Suprapubic skin (tissue), 4 donors: ENCODE data around the gene NPAS3. TPM values are rescaled to one million over a fixed set of nuclear protein-coding genes. Genes with fewer than 3 reads are reported as not detected.

Source experiments
- DNase-seq, 2 donors: peaks; one replicate each; pipeline ENCODE4 v3.0.0-alpha.2; 2019; ENCODE audit warnings: low spot score in 2 of 2
- H3K27ac ChIP-seq: fragments of 200-600 bp; sonication (generic); one replicate; pipeline ENCODE4 v1.5.1; 2019
- H3K27me3 ChIP-seq: fragments of 200-600 bp; sonication (generic); one replicate; pipeline ENCODE4 v1.5.1; 2019
- H3K36me3 ChIP-seq: fragments of 200-600 bp; sonication (generic); one replicate; pipeline ENCODE4 v1.5.1; 2019
- H3K4me1 ChIP-seq: fragments of 200-600 bp; sonication (generic); one replicate; pipeline ENCODE4 v1.5.1; 2019
- H3K4me3 ChIP-seq: fragments of 200-600 bp; sonication (generic); one replicate; pipeline ENCODE4 v1.5.1; 2019; ENCODE audit warnings: mild to moderate bottlenecking
- H3K9me3 ChIP-seq: fragments of 200-600 bp; sonication (generic); one replicate; pipeline ENCODE4 v1.5.1; 2019
- CTCF ChIP-seq, 2 donors: fragments of 200-600 bp in 1 of 2; fragments of 450-650 bp in 1 of 2; sonication (generic) in 1 of 2; IDR thresholded peaks; one replicate each; pipeline ENCODE4 v1.5.1; 2016 to 2019; ENCODE audit warnings: antibody characterized with exemption in 2 of 2, mild to moderate bottlenecking in 1 of 2, moderate library complexity in 1 of 2
- EP300 ChIP-seq: sonication (generic); formaldehyde crosslinking; IDR thresholded peaks from one replicate; pipeline ENCODE4 v1.6.1; 2017; ENCODE audit warnings: antibody characterized with exemption
- POLR2A ChIP-seq, 2 donors: fragments of 450-650 bp; IDR thresholded peaks; one replicate each; pipeline ENCODE4 v1.6.1; 2017; ENCODE audit warnings: antibody characterized with exemption in 2 of 2, mild to moderate bottlenecking in 2 of 2, moderate library complexity in 2 of 2
- POLR2AphosphoS5 ChIP-seq, 3 donors: sonication (generic); formaldehyde crosslinking; IDR thresholded peaks; one replicate each; pipeline ENCODE4 v1.6.1; 2017; ENCODE audit warnings: antibody characterized with exemption in 3 of 3
- WGBS: methylation state at CpG from one replicate; pipeline ENCODE4 v1.1.5; 2018; 5-methylcytosine and 5-hydroxymethylcytosine counted together
- total RNA-seq, 4 donors: library from RNA; depleted of rRNA; stranded (reverse); fragments of >200 nt; gene quantifications; one replicate each; pipeline ENCODE4 v1.1.0, GENCODE V29; 2016

The NPAS3 gene
- total RNA-seq, 4 donors from 2014 or later = 0.17 to 0.45 (median 0.29) TPM; not detected in 1

- H3K4me3 ChIP-seq = no peak overlapping the region
- no peaks in the 10 kb centered on the region for H3K9me3 ChIP-seq
- 33% methylated on average over 2 of the region's 2 CpGs for WGBS
- TF ChIP-seq POLR2A (IDR thresholded peaks at IDR 0.05) = no peak
- no peak overlapping the region for H3K27ac ChIP-seq
- H3K27me3 ChIP-seq = no peaks in the 10 kb centered on the region
- H3K36me3 ChIP-seq = no peaks in the 10 kb centered on the region
- no peak for DNase-seq
- H3K4me1 ChIP-seq = no peaks in the 10 kb centered on the region
These were observed 377.0 kb downstream of the NPAS3 start for GRCh38 chr14:33315721-33316120.

- WGBS = 71% methylated on average over 5 of the region's 5 CpGs
- no peak overlapping the region for H3K27ac ChIP-seq
- H3K27me3 ChIP-seq = no peaks in the 10 kb centered on the region
- TF ChIP-seq EP300 (no peak), POLR2A (IDR thresholded peaks at IDR 0.05) (no peak), CTCF (IDR thresholded peaks at IDR 0.05) (no peak), POLR2AphosphoS5 (IDR thresholded peaks at IDR 0.05) (no peak)
- no peak overlapping the region for H3K4me3 ChIP-seq
- no peaks in the 10 kb centered on the region for H3K36me3 ChIP-seq
- no peaks in the 10 kb centered on the region for H3K9me3 ChIP-seq
- no peak for DNase-seq
- H3K4me1 ChIP-seq = no peaks in the 10 kb centered on the region
These were observed 379.0 kb downstream of the NPAS3 start for GRCh38 chr14:33317675-33318074.

GRCh38 chr14:33323979-33324378 lies 385.3 kb downstream of the NPAS3 start:
- no peaks in the 10 kb centered on the region for H3K36me3 ChIP-seq
- TF ChIP-seq POLR2A (IDR thresholded peaks at IDR 0.05) = no peak
- no peak for TF ChIP-seq EP300
- no peak for TF ChIP-seq CTCF (IDR thresholded peaks at IDR 0.05)
- TF ChIP-seq POLR2AphosphoS5 (IDR thresholded peaks at IDR 0.05) = no peak
- no peak overlapping the region for H3K4me3 ChIP-seq
- no peak for DNase-seq
- 87% methylated on average over 7 of the region's 7 CpGs for WGBS
- H3K9me3 ChIP-seq = no peaks in the 10 kb centered on the region
- H3K27me3 ChIP-seq = no peaks in the 10 kb centered on the region
- H3K4me1 ChIP-seq = no peaks in the 10 kb centered on the region
- no peak overlapping the region for H3K27ac ChIP-seq

GRCh38 chr14:33331176-33331949 lies 392.7 kb downstream of the NPAS3 start:
- H3K4me3 ChIP-seq = no peak overlapping the region
- no peak for TF ChIP-seq POLR2A (IDR thresholded peaks at IDR 0.05)
- TF ChIP-seq CTCF (IDR thresholded peaks at IDR 0.05) = no peak
- no peak for TF ChIP-seq EP300
- TF ChIP-seq POLR2AphosphoS5 (IDR thresholded peaks at IDR 0.05) = no peak
- WGBS = 82% methylated on average over 11 of the region's 11 CpGs

GRCh38 chr14:33332497-33332896 lies 393.8 kb downstream of the NPAS3 start:
- TF ChIP-seq CTCF (IDR thresholded peaks at IDR 0.05) (no peak), POLR2A (IDR thresholded peaks at IDR 0.05) (no peak), EP300 (no peak), POLR2AphosphoS5 (IDR thresholded peaks at IDR 0.05) (no peak)
- Histone ChIP-seq H3K27ac (no peak overlapping the region), H3K36me3 (no peaks in the 10 kb centered on the region), H3K9me3 (peaks cover 6% of the 10 kb centered on the region), H3K4me1 (no peaks in the 10 kb centered on the region), H3K27me3 (no peaks in the 10 kb centered on the region), H3K4me3 (no peak overlapping the region)
- 67% methylated on average over 6 of the region's 6 CpGs for WGBS
- DNase-seq = no peak

More at GRCh38 chr14:33331176-33331949, 392.7 kb downstream of the NPAS3 start:
- Histone ChIP-seq H3K4me1 (no peaks in the 10 kb centered on the region), H3K9me3 (peaks cover 4% of the 10 kb centered on the region), H3K36me3 (no peaks in the 10 kb centered on the region), H3K27ac (no peak overlapping the region), H3K27me3 (no peaks in the 10 kb centered on the region)
- DNase-seq = no peak
